HG03457 (cell line): ENCODE results near the gene RAB6B.

Experiments used
- ATAC-seq: cut with Tn5 transposase; IDR thresholded peaks from one replicate; pipeline ENCODE4 v1.9.1; 2021; ENCODE audit warnings: moderate number of reproducible peaks; ENCODE audit not compliant: unreplicated experiment

RAB6B gene

DNA sequence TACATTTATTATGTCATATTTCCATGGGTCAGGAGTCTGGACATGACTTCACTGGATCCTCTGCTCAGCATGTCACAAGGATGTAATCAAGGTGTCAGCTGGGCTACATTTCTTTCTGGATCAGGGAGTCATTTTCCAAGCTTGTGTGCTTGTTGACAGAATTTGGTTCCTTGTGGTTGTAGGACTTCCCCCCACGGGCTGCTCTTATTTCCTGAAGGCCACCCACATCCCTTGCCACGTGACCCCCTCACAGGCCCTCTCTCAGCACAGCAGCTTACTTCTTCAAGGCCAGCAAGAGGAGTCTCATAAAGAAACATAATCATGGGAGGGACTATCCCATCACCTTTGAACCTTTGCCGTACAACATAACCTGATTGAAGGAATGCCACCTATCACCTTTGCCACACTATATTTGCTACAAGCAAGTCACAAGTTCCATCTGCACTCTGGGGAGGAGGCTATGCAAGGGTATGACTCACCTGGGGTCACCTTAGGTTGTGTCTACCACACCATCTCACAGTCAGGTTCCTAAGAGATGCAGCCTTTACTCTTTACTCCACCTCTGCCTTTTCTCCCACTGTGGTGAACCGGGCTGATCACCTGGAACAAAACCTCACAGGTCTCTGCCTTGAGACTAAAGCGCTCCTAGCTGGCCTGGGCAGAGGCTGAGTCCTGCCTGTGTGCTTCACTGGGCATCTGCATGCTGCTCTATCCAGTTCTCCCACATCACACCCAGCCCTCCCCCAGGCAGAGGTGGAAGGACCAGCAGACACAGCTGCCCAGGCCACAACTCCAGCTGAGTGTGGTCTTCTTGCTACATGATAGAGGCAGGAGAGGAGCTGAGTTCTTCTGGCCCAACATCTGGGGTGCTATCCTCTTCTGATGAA is 13.5 kb downstream of the RAB6B start:
- ATAC-seq: no peak

DNA sequence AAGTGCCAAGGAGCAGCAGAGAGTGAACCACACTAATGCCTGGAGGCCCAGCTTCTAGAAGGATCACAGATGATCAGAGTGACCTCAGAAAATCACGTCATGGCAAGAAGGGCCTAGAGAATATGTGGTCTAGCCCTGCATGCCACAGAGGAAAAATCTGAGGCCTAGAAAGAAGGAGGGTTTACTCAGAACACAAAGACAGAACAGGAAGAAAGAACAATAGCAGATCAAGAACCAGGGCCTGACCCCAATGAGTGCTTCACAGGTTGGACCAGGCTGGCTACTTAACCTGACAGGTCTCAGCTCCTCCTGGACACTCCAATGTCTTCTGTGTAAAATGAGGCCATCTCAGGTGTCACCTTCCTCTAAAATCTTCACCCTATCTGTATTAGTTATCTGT is 14.2 kb downstream of the RAB6B start:
- no peak for ATAC-seq

DNA sequence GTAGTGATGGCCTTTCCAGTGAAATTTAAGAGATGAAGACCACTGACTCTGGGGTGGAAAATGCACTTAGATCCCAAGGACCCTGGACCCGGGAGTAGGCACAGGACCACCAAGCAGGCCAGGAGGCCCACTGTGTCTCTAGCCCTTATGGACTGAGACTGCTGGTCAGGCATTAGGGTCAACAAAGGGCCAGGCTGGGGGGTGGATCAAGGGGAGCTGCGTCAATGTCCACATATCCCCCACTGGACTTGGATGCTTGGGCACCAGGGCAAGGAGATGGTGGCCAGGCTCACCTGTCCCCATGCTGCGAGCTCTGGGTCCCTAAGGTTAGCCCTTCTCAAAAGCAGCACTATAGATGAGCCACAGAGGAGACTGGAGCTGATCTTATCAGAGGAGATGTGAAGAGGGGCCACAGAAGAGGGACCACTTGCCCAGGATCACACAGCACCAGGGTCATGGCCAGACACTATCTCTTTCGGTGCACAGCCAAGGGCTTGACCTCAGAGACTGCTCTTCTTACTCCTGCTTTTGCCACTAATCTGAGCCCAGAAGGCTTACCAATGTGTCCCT is 14.7 kb downstream of the RAB6B start:
- no peak for ATAC-seq

- ATAC-seq: no peak
These were observed 15.4 kb downstream of the RAB6B start for GRCh38 chr3:133880287-133880686.

- ATAC-seq: no peak
These were observed 17.2 kb downstream of the RAB6B start for GRCh38 chr3:133878518-133878917.

GRCh38 chr3:133877221-133877620 is 18.5 kb downstream of the RAB6B start:
- ATAC-seq: no peak

GRCh38 chr3:133874761-133875438 is 20.8 kb downstream of the RAB6B start:
- no peak for ATAC-seq

GRCh38 chr3:133874344-133874743 is 21.3 kb downstream of the RAB6B start:
- ATAC-seq: no peak

GRCh38 chr3:133872781-133873180 is 22.9 kb downstream of the RAB6B start:
- no peak for ATAC-seq

DNA sequence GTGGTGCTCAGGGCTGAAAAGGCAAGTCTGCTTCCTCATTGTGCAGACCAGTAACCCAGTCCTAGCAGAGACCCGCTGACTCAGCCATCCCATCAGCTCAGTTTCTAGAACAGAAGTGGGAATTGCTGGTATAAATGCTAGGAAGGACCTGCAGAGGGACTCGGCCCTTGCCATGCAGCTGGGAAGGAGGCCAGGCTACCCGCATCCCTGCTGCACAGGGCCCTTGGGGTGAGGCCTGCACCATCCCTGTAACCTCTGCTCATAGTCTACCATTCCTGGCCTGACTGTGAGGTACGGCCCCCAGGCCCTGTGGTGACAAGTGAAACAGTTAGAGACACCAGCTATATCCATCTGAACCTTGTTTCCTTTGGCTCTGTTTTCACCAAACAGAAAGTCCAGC is 23.5 kb downstream of the RAB6B start:
- no peak for ATAC-seq

GRCh38 chr3:133871368-133872090 is 24.2 kb downstream of the RAB6B start:
- ATAC-seq: no peak

DNA sequence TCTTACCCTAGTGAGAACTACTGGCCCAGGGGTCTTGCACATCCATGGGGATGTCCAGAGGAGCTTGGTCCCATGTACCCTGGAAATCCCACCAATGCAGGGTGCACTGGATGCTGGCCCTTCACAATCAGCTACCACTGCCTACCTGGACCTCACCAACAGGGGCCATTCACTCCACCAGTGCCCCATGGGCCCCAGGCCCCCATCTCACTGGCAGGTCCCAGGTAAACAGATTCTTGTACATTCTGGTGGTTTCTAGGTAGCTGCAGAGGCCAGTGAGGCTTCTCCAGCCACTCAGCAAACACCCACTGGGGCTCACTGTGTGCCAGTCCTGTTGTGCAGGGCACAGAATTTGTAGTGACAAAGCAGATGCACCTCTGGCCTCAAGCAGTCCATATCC is 24.9 kb downstream of the RAB6B start:
- ATAC-seq: no peak

DNA sequence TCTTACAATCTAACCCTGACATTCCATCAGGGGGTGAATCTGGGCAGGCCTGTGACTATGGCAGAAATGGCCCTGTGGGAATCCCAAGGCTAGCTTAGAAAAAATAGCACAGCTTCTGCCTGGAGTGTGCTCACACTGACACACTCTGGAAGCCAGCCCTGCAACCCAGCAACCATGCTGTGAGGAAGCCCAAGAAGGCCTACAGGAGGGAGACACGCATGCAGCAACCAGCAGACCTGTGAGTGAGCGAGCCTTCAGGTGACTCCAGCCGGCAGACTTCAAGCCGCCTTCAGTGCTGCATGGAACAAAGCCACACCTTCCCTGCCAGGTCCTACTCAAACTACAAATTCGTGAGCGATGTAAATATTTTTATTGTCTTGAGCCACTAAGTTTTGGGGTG is 26.1 kb downstream of the RAB6B start:
- ATAC-seq: no peak

- no peak for ATAC-seq
These were observed 26.8 kb downstream of the RAB6B start for GRCh38 chr3:133868758-133869475.

DNA sequence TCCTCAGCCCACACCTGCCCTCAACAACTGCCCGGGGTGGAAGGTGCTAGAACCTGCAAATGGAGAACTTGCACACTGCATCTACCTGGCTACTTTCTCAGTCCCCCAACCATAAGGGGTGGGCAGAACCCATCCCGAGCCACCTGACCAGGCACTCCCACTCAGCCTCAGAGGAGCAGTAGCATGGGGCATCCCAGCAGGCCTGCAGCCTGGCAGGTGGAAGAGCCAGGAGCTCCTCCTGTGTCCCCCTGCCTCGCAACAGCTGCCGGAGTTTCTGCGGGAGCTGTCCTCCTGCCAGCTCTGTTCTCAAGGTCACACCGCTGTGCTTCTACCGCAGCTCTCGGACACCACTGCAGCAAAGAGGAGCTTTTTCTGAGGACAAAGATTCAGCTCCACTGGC is 27.5 kb downstream of the RAB6B start:
- ATAC-seq: no peak

DNA sequence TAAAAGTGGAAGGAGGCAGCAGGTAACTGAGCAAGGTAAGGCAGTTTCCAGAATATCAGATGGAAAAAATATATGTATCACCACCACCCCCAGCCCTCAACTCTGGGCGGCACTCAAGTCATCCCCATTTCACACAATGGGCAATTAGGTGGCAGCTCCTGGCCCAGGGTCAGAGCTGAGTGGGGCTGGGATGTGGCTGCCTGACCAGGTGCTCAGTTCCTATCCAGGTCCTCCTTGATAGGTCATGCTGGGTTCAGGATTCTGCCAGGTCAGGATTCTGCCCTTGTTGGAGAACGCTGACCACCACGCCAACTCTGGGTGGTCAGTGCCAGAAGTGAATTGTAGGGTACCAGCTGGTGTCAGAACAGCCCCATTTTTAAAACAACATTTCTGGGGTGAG is 29.5 kb downstream of the RAB6B start:
- ATAC-seq: no peak

GRCh38 chr3:133865136-133865855 is 30.4 kb downstream of the RAB6B start:
- no peak for ATAC-seq

GRCh38 chr3:133864616-133865015 is 31.1 kb downstream of the RAB6B start:
- ATAC-seq: no peak

GRCh38 chr3:133863911-133864310 is 31.8 kb downstream of the RAB6B start:
- ATAC-seq: no peak

- no peak for ATAC-seq
These were observed 33.5 kb downstream of the RAB6B start for GRCh38 chr3:133862161-133862560.
